Stromal cell of bone marrow (primary cell): ENCODE data around the gene IL22RA1.

Experiments used
- DNase-seq: peaks from one replicate; pipeline ENCODE4 v3.0.0-alpha.2; 2012; ENCODE audit warnings: low read depth

IL22RA1 gene, protein sequence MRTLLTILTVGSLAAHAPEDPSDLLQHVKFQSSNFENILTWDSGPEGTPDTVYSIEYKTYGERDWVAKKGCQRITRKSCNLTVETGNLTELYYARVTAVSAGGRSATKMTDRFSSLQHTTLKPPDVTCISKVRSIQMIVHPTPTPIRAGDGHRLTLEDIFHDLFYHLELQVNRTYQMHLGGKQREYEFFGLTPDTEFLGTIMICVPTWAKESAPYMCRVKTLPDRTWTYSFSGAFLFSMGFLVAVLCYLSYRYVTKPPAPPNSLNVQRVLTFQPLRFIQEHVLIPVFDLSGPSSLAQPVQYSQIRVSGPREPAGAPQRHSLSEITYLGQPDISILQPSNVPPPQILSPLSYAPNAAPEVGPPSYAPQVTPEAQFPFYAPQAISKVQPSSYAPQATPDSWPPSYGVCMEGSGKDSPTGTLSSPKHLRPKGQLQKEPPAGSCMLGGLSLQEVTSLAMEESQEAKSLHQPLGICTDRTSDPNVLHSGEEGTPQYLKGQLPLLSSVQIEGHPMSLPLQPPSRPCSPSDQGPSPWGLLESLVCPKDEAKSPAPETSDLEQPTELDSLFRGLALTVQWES

DNA sequence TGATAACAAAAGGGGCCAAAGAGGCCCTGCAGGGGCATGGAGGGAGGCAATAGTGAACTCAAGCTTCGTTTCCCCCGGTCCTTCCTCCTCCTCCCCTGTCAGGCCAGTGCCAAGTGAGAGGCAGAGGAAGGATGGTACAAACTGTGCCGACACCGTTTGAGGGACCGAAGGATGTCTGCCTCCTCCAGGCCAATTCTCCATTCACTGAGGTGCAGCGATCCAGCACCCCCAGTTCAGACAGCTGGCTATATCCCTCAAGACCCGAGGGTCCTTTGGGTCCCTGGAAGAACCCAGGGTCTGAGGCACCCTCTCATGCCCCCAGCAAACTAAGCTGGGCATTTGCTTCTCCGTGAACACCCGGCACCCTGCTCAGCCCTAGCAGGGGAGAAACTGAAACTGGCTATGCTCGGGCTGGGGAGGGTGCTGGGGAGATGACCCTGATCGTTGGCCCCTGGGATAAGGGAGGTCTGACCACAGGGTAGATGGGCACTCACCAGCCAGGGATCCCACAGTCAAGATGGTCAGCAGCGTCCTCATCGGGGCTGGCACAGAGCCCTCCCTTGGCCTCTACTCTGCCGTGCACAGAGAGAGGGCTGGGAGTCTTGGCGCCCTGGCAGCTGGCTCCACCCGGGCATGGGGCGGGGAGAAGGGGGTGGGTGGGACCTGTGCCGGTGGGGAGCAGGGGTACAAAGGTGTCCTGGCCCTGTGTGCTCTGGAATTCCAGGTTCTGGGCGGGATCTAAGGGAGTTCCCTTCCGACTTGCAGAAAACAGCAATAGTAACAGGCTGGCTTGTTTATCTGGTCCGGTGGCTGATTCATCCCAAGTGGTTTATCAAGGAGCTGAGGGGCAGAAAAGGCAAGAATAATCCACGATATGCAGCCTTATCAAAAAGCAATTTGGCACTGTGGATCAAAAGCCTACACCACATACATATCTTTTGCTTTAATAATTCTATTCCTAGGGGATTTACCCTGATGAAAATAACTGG, at the start of gene IL22RA1:
Gene IL22RA1 (minus strand): TSS at position 595 of the 989 bp plus-strand sequence. CDS start 58 bp downstream, at position 537.
- DNase-seq: no peak

DNA sequence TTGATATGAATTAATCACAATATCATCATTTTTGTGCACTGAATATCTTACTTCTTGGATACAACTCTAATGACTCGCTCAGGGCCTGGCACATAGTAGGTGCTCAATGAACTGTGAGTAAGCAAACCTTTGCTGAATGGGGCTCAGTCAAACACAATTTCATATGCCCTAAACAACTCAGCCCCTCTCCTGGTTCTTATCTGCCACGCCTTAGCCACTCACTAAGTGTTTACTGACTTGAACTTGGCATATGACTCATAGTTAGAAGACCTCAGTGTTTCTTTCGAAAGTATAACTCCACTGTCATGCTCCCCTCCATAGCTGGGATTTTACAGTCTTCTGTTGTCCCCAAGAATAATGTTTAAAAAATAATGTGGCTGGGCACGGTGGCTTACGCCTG, 48.9 kb upstream of the IL22RA1 start:
- no peak for DNase-seq

DNA sequence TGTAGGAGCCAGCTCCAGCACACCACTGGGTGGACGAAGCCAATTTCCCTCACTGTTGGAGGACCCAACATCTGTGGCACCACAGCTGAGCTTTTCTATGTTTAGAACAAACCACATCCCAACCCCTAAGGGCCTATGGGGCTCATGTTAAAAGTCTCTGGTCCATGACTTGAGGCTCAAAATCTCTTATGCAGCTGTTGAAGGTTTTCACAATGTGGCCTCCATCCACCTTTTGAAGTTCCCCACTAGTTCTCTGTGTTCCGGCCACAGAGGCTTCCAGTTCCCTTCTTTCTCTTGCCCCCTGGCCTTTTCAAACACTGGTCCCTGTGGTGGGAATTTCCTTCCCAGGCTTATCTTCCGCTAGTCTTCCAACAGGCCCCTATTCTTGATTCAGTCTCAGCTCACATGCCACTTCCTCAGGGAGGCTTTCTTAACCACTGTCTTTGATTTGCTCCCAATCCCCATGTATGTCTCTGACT, 48.1 kb upstream of the IL22RA1 start:
- DNase-seq: no peak

DNA sequence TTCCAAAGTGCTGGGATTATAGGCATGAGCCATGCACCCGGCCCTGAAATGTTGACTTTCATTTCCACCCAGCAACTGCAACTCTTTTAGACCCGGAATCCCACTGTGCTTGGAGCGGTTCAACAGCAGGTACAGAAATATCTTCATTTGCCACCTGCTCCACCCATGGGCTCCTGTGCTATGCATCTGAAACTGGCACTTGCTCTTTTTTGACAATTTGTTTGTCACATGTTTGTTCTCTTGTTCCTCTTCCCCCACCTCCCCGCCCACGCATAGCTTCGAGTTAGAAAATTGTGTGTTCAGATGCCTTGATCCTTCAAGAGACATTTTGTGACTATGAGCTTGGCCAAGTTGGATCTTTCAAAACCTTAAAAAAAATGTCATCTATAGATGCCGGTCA, 46.6 kb upstream of the IL22RA1 start:
- no peak for DNase-seq

DNA sequence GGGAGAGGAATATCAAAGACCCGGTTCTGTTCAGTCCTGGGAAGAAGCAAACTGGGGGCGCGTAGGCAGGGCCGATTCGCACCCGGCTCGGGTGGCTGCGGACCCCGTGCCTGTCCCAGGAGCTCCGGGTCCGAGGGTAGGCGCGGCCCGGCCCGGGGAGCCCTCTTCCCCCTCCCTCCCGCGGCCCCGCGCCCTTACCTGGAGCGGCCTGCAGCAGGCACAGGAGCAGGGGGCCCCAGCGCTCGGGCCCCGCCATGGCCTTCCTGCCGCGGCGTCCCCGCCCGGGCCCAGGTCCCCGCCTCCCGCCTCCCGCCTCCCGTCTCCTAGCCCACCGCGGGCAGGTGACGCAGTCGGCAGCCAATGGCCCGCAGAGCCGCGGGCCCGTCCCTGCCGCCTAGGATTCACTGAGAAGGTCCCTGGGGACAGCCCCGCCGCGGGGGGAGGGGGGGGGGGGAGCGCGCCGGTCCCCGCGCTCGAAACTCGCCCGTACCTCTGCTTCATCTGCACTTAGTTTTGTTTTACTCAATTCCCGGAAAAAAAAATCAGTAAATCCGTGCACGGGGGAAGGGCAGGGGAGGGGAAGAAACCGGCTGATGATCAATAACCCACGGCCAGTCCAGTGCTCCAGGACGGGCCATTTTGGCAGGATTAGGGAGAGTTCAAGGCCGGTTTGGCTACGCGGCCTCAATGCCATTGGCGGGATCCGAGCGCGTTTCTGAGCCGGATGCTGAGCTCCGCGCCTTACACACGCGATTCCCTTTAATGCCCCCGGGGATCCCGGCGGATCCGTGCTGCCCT, 44.3 kb upstream of the IL22RA1 start, which contains the start of gene IFNLR1:
Gene IFNLR1 (minus strand): TSS at position 297 of the 798 bp plus-strand sequence. CDS start 41 bp downstream, at position 256.
- no peak for DNase-seq

DNA sequence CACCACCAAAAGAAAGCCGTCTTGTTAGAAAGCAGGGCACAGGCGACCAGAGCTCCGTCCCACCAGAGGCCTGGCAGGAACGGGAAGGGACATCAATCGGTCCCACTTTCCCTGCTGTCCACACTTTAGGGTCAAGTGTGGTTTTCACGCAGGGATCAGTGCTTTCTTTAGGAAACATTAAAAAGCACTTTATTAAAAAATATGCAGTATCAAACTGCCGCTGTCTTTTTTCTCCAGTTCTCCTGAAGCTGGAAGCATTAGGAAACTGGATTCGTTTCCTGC, 43.7 kb upstream of the IL22RA1 start:
- DNase-seq: no peak

DNA sequence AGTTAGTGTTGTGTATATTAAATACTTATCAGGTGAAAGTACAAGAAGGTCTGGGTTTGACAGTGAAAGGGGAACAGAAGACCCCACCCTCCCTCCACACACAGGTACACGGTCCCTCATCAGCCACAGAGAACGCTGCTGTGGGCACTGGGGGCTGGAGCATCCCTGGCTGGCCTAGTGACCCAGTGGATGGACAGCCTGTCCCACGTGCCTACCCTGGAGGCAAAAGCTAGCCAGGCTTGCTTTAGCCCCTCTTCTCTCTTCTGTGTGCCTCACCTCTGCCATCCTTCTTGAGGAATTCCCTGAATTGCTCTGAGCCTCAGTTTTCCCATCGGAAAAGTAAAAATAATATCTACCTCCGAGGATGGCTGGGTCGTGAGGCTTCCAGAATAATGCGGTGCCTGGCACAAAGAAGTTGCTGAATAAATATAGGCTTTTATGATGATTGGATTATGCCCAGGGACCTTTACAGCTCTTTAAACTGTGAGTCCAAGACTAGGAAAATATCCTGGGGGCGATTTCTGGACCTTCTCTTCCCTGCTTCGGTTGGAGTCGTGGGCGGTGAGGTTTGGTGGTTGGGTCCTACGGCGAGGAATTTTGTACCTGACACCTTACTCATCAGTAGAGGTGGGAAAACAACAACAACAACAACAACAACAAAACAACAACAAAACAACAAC, 43.2 kb upstream of the IL22RA1 start:
- no peak for DNase-seq

DNA sequence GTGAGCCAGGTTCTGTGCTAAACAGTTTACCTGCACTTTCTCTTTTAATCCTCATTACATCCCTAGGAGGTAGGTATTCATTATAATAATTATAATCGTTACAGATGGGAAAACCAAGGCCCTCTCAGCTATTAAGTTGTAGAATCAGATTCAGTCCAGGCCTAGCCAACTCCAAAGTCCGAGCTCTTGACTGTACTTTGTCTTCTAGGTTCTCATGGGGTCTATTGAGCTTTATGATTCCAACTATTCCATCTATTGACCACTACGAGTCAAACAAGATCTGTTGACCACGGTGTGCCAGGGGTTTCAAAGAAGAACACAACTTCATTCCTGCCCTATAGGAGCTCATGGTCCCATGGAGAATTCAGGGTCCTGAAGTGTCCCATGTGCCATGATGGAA, 42.1 kb upstream of the IL22RA1 start:
- no peak for DNase-seq

DNA sequence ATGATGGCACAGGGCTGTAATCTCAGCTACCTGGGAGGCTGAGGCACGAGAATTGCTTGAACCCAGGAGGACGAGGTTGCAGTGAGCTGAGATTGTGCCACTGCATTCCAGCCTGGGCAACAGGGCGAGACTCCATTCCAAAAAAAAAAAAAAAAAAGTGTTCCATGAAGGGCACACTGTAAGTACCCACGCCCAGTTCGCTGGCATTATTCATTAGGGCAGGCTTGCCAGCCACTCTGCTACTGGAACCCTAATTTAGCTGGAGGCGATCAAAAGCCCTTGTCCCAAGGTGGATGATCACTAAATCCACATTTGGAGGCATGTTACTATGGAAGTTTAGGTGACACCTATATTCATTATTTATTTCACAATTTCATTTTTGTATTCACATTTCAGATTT, 39.1 kb upstream of the IL22RA1 start:
- DNase-seq: no peak

DNA sequence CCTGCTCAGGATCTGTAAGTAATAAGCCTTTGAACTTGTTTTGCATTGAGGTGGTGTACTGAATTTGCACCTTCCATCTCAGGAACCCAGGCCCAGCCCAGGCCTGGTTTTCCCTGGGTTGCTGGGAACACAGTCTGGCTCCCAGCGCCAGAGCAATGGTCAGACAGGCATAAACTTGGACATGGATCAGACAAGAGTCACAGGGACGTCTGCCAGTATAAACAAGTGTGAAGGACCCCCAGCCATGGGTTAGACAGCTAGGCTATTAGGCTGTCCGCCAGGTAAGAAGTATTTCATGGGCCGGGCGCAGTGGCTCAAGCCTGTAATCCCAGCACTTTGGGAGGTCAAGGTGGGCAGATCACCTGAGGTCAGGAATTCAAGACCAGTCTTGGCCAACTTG, 38.7 kb upstream of the IL22RA1 start:
- no peak for DNase-seq

DNA sequence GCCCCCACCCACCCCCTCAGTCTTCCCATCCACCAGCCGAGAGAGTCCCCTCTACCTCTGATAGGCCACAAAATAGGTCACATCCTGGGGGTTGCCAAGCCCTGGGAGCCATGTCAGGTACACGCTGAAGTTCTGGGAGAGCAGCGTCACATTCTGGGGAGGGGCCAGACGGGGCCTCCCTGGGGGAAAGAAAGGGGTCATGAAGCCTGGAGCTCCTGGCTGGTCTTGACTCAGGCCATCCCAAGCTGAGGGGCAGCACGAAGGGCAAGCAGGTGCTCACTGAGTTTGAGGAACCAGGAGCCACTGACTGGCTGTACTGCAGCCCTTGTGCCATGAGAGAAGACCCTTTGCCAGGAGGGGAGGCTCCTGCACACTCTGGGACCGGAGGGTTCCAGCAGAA, 37.7 kb upstream of the IL22RA1 start:
- no peak for DNase-seq

DNA sequence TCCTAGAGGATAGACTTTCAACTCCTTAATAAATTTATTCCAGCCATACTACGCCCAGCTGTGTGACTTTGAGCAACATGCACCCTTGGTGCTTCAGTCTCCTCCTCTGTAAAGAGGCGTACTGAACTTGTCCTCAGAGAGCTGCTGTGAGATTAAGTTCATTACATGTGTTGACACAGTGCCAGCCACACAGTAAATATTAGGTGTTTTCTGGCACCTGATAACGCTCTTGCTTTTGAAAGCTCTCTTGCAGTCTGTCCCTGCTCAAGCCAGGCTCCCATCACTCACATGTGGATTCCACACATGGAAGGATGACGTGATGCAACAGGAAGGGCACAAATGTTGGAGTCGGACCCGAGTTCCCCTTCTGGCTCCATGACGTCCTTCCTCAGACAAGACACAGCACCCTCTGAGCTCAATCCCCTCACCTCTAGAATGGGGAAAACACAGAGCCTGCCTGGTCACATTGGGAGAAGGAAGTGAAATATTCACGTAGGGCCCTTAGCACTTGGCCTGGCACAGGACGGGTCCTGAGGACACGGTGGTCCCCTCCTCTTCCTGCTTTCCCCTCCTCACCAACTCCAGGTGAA, 36.4 kb upstream of the IL22RA1 start:
- DNase-seq: no peak

DNA sequence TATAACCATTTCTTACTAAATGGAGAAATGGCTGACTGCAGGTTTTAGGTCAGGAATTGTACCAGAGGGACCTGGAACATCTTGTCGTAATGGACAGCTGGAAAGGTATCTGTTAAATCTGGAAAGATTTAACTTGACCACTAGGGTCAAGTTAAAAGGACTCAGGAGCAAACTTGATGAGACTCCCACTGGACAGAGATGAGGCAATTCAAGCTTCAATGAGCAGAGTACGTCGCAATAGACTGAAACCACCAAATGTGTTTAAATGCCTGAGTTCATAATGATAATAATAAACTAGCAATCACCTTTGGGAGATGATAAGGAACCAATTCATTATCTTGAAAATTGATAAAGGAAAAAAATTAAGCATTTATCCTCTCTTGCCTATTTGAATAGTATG, 35.5 kb upstream of the IL22RA1 start:
- DNase-seq: no peak

DNA sequence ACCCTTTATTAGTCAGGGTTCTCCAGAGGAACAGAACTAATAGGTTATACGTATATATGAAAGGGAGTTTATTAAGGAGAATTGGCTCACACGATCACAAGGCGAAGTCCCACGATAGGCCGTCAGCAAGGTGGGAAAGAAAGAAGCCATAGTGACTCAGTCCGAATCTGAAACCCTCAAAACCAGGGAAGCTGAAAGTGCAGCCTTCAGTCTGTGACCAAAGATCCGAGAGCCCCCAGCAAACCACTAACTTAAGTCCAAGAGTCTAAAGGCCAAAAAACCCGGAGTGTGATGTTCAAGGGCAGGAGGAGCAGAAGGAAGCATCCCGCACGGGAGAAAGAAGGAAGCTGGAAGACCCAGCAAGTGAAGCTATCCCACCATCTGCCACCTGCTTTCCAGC, 34.2 kb upstream of the IL22RA1 start:
- no peak for DNase-seq

DNA sequence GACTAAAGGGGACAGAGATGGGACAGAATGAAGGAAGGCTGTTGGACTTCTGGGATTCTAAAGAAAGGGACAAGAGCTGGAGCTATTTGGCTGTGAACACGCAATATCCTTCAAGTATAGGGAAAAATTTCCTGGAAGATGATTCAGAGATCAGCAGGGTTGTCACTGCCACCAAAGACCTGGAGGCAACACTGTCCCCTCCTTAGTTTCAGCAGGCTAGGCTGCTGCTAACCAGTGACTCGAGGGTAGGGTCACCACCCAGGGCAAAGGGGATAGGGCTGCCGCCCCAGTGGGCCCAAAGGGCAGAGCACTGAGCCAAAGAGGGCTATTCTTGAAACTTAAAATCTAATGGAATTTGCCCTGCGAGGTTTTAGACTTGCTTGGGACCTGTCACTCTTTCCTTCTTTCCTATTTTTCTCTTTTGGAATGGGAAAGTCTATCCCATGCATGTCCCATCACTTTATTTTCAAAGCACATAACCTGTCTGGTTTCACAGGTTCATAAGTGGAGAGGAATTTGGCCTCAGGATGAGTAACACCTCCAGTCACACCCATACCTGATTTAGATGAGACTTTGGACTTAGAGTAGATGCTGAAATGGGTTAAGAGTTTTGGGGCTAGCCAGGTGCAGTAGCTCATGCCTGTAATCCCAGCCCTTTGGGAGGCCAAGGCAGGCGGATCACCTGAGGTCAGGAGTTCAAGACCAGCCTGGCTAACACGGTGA, 32.3 kb upstream of the IL22RA1 start:
- DNase-seq: no peak

DNA sequence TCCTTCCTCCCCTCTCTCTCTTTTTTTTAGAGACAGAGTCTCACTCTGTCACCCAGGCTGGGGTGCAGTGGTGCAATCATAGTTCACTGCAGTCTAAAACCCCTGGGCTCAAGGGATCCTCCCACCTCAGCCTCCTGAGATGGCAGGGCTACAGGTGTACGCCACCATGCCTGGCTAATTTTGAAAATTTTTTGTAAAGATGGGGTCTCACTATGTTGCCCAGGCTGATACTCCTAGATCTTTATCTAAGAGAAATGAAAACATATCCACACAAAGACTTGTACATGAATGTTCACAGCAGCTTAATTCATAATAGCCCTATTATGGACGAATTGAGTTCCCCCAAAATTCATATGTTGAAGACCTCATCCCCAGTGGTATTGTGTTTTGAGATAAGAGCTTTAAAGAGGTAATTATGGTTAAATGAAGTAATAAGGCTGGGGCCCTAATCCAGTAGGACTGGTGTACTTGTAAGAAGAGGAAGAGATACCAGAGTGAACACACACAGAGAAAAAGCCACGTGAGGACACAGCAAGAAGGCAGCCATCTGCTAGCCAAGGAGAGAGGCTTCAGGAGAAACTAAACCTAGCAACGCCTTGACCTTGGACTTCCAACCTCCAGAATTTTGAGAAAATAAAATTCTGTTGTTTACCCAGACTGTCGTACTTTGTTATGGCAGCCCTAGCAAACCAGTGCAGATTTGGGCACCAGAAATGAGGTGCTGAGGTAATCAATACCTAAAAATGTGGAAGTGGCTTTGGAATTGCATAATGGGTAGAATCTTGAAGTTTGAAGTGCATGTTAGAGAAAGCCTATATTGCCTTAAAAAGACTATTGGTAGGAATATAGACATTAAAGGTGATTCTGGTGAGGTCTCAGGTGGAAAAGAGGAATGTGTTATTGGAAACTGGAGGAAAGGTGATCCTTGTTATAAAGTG, 31.0 kb upstream of the IL22RA1 start:
- no peak for DNase-seq

DNA sequence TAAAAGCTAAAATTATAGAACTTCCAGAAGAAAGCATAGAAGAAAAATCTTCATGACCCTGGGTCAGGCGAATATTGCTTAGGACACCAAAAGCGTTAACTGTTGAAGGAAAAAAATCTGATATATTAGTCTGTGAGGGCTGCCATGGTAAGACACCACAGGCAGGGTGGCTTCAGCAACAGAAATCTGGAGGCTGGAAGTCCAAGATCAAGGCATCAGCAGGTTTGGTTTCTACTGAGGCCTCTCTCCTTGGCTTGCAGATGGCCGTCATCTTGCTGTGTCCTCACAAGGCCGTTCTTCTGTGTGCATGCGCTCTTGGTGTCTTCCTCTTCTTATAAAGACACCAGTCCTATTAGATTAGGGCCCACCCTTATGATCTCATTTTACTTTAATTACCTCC, 29.7 kb upstream of the IL22RA1 start:
- DNase-seq: no peak

DNA sequence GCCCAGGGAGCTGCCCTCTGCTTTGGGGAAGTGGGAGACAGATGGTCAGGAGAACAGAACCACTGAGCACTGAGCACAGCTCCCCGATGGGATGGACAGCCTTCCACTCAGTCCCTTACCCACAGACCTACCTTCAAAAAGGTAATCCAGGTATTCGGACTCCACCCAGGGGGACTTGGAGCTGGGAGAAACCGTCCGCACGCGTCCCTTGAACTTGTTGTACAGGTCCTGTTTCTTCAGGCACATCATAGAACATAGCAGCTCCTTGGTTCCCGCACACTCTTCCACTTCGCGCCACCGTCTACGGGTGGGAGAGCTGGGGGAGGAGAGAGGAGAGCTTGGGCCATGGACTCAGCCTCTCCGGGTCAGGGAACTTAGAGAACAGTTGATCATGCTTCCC, 26.3 kb upstream of the IL22RA1 start:
- DNase-seq: no peak

DNA sequence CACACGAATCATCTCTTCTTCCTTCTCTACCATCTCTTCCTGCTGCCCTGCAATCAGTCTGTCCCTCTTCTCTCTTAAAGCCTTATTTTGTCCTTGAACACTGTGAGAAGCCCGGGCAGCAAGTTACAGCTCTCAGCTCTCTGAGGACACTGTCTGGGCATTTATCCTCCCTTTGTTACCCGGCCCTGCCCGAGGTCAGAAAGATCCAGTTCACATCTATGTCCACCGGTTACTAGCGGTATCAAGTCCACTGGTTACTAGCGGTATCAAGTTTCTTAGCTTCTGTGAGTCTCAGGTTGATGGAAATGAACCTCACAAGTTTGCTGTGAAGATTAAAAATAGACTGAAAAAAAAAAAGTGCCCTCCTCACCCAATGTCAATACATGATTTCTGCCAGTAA, 25.3 kb upstream of the IL22RA1 start:
- DNase-seq: no peak
